ENCODE results near the gene TAGLN2. TPM values are rescaled to one million over a fixed set of nuclear protein-coding genes. Genes with fewer than 3 reads are reported as not detected.

The TAGLN2 gene
- total RNA-seq, 4 donors from 2014 or later = 65.1 to 235 (median 168) TPM

- no peak overlapping the region for H3K4me3 ChIP-seq
- no peaks in the 10 kb centered on the region for H3K36me3 ChIP-seq
- peaks cover 0 to 19% (median 12%) of the 10 kb centered on the region in 4 donors for H3K4me1 ChIP-seq
- intact Hi-C loops (cut with DNase I; ENCODE audit: low total_unique reads) (no loop called here), in situ Hi-C loops (cut with MboI; ENCODE audit: low pct_ligation_motif_present in 1 of 4, low pct_unique_long_range_greater_than_20kb in 1 of 4, low sequenced_read_pairs in 3 of 4) (no loop called here)
- WGBS, 2 donors (ENCODE audit: low coverage in 1 of 2) = 88 to 89% methylated on average over 3 of the region's 3 CpGs
- no peak overlapping the region for H3K27ac ChIP-seq
- H3K9me3 ChIP-seq = no peaks in the 10 kb centered on the region
- no peaks in the 10 kb centered on the region for H3K27me3 ChIP-seq
- no peak for DNase-seq
- TF ChIP-seq CTCF (IDR thresholded peaks at IDR 0.05) (no peak), EP300 (IDR thresholded peaks at IDR 0.05; ENCODE audit: low read depth) (no peak), POLR2A (IDR thresholded peaks at IDR 0.05) (no peak), POLR2AphosphoS5 (IDR thresholded peaks at IDR 0.05) (no peak)
Observed at GRCh38 chr1:159964144-159964543, 38.8 kb upstream of the TAGLN2 start.

- intact Hi-C loops (cut with DNase I; ENCODE audit: low total_unique reads) (no loop called here), in situ Hi-C loops (cut with MboI; ENCODE audit: low pct_ligation_motif_present in 1 of 4, low pct_unique_long_range_greater_than_20kb in 1 of 4, low sequenced_read_pairs in 3 of 4) (no loop called here)
- Histone ChIP-seq H3K9me3 (no peaks in the 10 kb centered on the region), H3K4me3 (peak overlapping the region in 3 of 4 donors; percentile 3 to 39 (median 20)), H3K4me1 (peaks cover 0 to 21% (median 12%) of the 10 kb centered on the region in 4 donors), H3K36me3 (no peaks in the 10 kb centered on the region), H3K27ac (peak overlapping the region; percentile 73 to 86 (median 82)), H3K27me3 (no peaks in the 10 kb centered on the region)
- TF ChIP-seq EP300 (IDR thresholded peaks at IDR 0.05; ENCODE audit: low read depth) (no peak), POLR2AphosphoS5 (IDR thresholded peaks at IDR 0.05) (no peak), POLR2A (IDR thresholded peaks at IDR 0.05) (no peak), CTCF (IDR thresholded peaks at IDR 0.05) (no peak)
- WGBS, 2 donors (ENCODE audit: low coverage in 1 of 2) = 68 to 85% methylated on average over 2 to 11 of the region's 11 CpGs
- DNase-seq = no peak
Observed at GRCh38 chr1:159962176-159962575, 36.9 kb upstream of the TAGLN2 start.

- no peaks in the 10 kb centered on the region for H3K36me3 ChIP-seq
- 31 to 70% methylated on average over 5 to 15 of the region's 15 CpGs for WGBS, 2 donors (ENCODE audit: low coverage in 1 of 2)
- in situ Hi-C loops (cut with MboI; ENCODE audit: low pct_ligation_motif_present in 1 of 4, low pct_unique_long_range_greater_than_20kb in 1 of 4, low sequenced_read_pairs in 3 of 4) = no loop called here
- intact Hi-C loops (cut with DNase I; ENCODE audit: low total_unique reads) = no loop called here
- peak overlapping the region in 3 of 4 donors; percentile 3 to 39 (median 21) for H3K4me3 ChIP-seq
- H3K4me1 ChIP-seq = peaks cover 0 to 21% (median 12%) of the 10 kb centered on the region in 4 donors
- H3K27me3 ChIP-seq = no peaks in the 10 kb centered on the region
- H3K27ac ChIP-seq = peak overlapping the region; percentile 73 to 86 (median 82)
- TF ChIP-seq CTCF (IDR thresholded peaks at IDR 0.05) = no peak
- TF ChIP-seq POLR2A (IDR thresholded peaks at IDR 0.05) = peak; percentile 62
- TF ChIP-seq POLR2AphosphoS5 (IDR thresholded peaks at IDR 0.05) = peak in 1 of 3 donors; percentile 64
- no peaks in the 10 kb centered on the region for H3K9me3 ChIP-seq
- DNase-seq = peak; percentile 81
Observed at GRCh38 chr1:159961636-159962035, 36.3 kb upstream of the TAGLN2 start.

- Histone ChIP-seq H3K27ac (peak overlapping the region; percentile 73 to 86 (median 82)), H3K4me3 (peak overlapping the region in 3 of 4 donors; percentile 3 to 39 (median 21)), H3K27me3 (no peaks in the 10 kb centered on the region), H3K36me3 (no peaks in the 10 kb centered on the region), H3K4me1 (peaks cover 0 to 21% (median 12%) of the 10 kb centered on the region in 4 donors), H3K9me3 (no peaks in the 10 kb centered on the region)
- 21 to 33% methylated on average over 3 to 5 of the region's 5 CpGs for WGBS, 2 donors (ENCODE audit: low coverage in 1 of 2)
- DNase-seq = peak; percentile 89
- TF ChIP-seq POLR2AphosphoS5 (IDR thresholded peaks at IDR 0.05) = peak in 2 of 3 donors; percentile 16 to 51
- no peak for TF ChIP-seq POLR2A (IDR thresholded peaks at IDR 0.05)
- TF ChIP-seq CTCF (IDR thresholded peaks at IDR 0.05) = no peak
- no peak for TF ChIP-seq EP300 (IDR thresholded peaks at IDR 0.05; ENCODE audit: low read depth)
- in situ Hi-C loops (cut with MboI; ENCODE audit: low pct_ligation_motif_present in 1 of 4, low pct_unique_long_range_greater_than_20kb in 1 of 4, low sequenced_read_pairs in 3 of 4) (no loop called here), intact Hi-C loops (cut with DNase I; ENCODE audit: low total_unique reads) (no loop called here)
Observed at GRCh38 chr1:159960721-159961381, 35.5 kb upstream of the TAGLN2 start.

Measured in transverse colon (tissue), 4 donors.